IMR-90 (cell line): Measurements from ENCODE around the gene STAT1. TPM values are rescaled to one million over a fixed set of nuclear protein-coding genes. Genes with fewer than 3 reads are reported as not detected.

Experiments
- ATAC-seq: fragments of 200-7000 bp; cut with Tn5 transposase; 2 replicates; pipeline ENCODE4 v1.9.1; 2020; ENCODE audit warnings: low read depth, mild to moderate bottlenecking, moderate library complexity
- BruUV-seq: library from RNA; stranded (reverse); fragments of 400-500 nt; replicated peaks from 2 replicates; lab custom pipeline; 2021; lab: Mats Ljungman, UMichigan
- CTCF ChIA-PET: fragments of 300-600 bp; formaldehyde crosslinking; extraction: SDS; loops from one replicate; lab custom pipeline; 2021; ENCODE audit warnings: antibody characterized with exemption; lab: Yijun Ruan, JAX
- POLR2A ChIA-PET: fragments of 300-600 bp; sonication (Branson Sonifier 250); formaldehyde crosslinking; loops from one replicate; lab custom pipeline; 2022; ENCODE audit warnings: antibody characterized with exemption; ENCODE audit not compliant: unreplicated experiment; lab: Charles Lee
- DNase-seq: peaks from one replicate; pipeline ENCODE4 v3.0.0; 2013
- H2AFZ ChIP-seq: replicated peaks from 2 replicates; pipeline ENCODE3; 2013; ENCODE audit warnings: low read length, mild to moderate bottlenecking; ENCODE audit not compliant: poor library complexity
- H2AK5ac ChIP-seq: 2 replicates; pipeline ENCODE4 v1.6.1; 2013; ENCODE audit warnings: low read depth, low read length, inconsistent platforms
- H2AK9ac ChIP-seq: replicated peaks from 2 replicates; pipeline ENCODE3; 2013; ENCODE audit warnings: mild to moderate bottlenecking, low read depth, low read length, moderate library complexity; ENCODE audit not compliant: poor library complexity
- H2BK120ac ChIP-seq: 2 replicates; pipeline ENCODE4 v1.6.1; 2013; ENCODE audit warnings: low read depth, low read length, inconsistent platforms
- H2BK15ac ChIP-seq: 3 replicates; pipeline ENCODE4 v1.6.1; 2013; ENCODE audit warnings: low read depth, low read length, inconsistent platforms
- H2BK20ac ChIP-seq: 2 replicates; pipeline ENCODE4 v1.6.1; 2013; ENCODE audit warnings: low read depth, mild to moderate bottlenecking, inconsistent platforms, low read length, moderate library complexity
- H2BK5ac ChIP-seq: 2 replicates; pipeline ENCODE4 v1.6.1; 2013; ENCODE audit warnings: mild to moderate bottlenecking, low read depth, low read length, inconsistent platforms; ENCODE audit not compliant: poor library complexity, severe bottlenecking
- H3K14ac ChIP-seq: replicated peaks from 2 replicates; pipeline ENCODE4 v1.6.1; 2013; ENCODE audit warnings: low read depth, low read length, inconsistent platforms
- H3K18ac ChIP-seq: 2 replicates; pipeline ENCODE4 v1.6.1; 2013; ENCODE audit warnings: low read depth, low read length, control low read depth
- H3K23ac ChIP-seq: 2 replicates; pipeline ENCODE4 v1.6.1; 2013; ENCODE audit warnings: low read depth, low read length, inconsistent platforms
- H3K27ac ChIP-seq: 2 replicates; pipeline ENCODE4 v1.5.1; 2013; ENCODE audit warnings: mild to moderate bottlenecking, control low read depth, low read length; ENCODE audit not compliant: insufficient read depth
- H3K27me3 ChIP-seq: 2 replicates; pipeline ENCODE4 v1.6.1; 2013; ENCODE audit warnings: low read length; ENCODE audit not compliant: control insufficient read depth, insufficient read depth
- H3K36me3 ChIP-seq: 2 replicates; pipeline ENCODE4 v1.6.1; 2013; ENCODE audit warnings: low read length, mixed read lengths; ENCODE audit not compliant: control insufficient read depth, insufficient read depth
- H3K4ac ChIP-seq: 2 replicates; pipeline ENCODE4 v1.6.1; 2013; ENCODE audit warnings: low read depth, low read length, inconsistent platforms
- H3K4me1 ChIP-seq: 2 replicates; pipeline ENCODE4 v1.6.1; 2013; ENCODE audit warnings: low read length, mixed read lengths; ENCODE audit not compliant: control insufficient read depth, insufficient read depth
- H3K4me2 ChIP-seq: 2 replicates; pipeline ENCODE4 v1.6.1; 2013; ENCODE audit warnings: low read depth, mild to moderate bottlenecking, control low read depth, low read length, moderate library complexity
- H3K4me3 ChIP-seq: 2 replicates; pipeline ENCODE4 v1.5.1; 2013; ENCODE audit warnings: low read depth, mild to moderate bottlenecking, control low read depth, low read length, moderate library complexity; ENCODE audit not compliant: insufficient read depth
- H3K56ac ChIP-seq: 2 replicates; pipeline ENCODE4 v1.6.1; 2013; ENCODE audit warnings: low read length, inconsistent platforms; ENCODE audit not compliant: insufficient read depth; ENCODE audit errors: extremely low read depth
- H3K79me1 ChIP-seq, 2 experiments: 2 replicates each; pipeline ENCODE4 v1.6.1; 2013; ENCODE audit warnings: low read length in 2 of 2, inconsistent platforms in 1 of 2, low read depth in 1 of 2
- H3K9ac ChIP-seq: 2 replicates; pipeline ENCODE4 v1.6.1; 2013; ENCODE audit warnings: low read depth, low read length, control low read depth
- H3K9me1 ChIP-seq: 2 replicates; pipeline ENCODE4 v1.6.1; 2013; ENCODE audit warnings: low read length, inconsistent platforms; ENCODE audit not compliant: insufficient read depth
- H3K9me3 ChIP-seq: 2 replicates; pipeline ENCODE4 v1.6.1; 2013; ENCODE audit warnings: low read length; ENCODE audit not compliant: control insufficient read depth, insufficient read depth
- H4K20me1 ChIP-seq: 2 replicates; pipeline ENCODE4 v1.6.1; 2013; ENCODE audit warnings: low read length, inconsistent platforms; ENCODE audit not compliant: insufficient read depth
- H4K5ac ChIP-seq: 2 replicates; pipeline ENCODE4 v1.6.1; 2013; ENCODE audit warnings: mild to moderate bottlenecking, low read depth, low read length, control low read depth
- H4K8ac ChIP-seq, 2 experiments: 2 replicates each; pipeline ENCODE4 v1.6.1; 2013; ENCODE audit warnings: low read depth in 2 of 2, low read length in 2 of 2, control low read depth in 1 of 2, inconsistent platforms in 1 of 2
- H4K91ac ChIP-seq: 2 replicates; pipeline ENCODE4 v1.6.1; 2013; ENCODE audit warnings: low read depth, low read length, inconsistent platforms; ENCODE audit not compliant: insufficient read depth
- CHD1 ChIP-seq: IDR thresholded peaks from 2 replicates; pipeline ENCODE4 v1.6.1; 2012; ENCODE audit warnings: low read depth, low read length, improper control_type of control experiment
- WGBS, 2 experiments: methylation state at CpG; one replicate each; pipeline versions ENCODE4 v1.1.5 to v1.1.7; 2013; ENCODE audit warnings: missing lambda C conversion rate in 2 of 2; ENCODE audit not compliant: insufficient read length in 1 of 2; ENCODE audit errors: extremely low coverage in 2 of 2; 5-methylcytosine and 5-hydroxymethylcytosine counted together
- dilution Hi-C: fragments of 300-500 bp; cut with HindIII; formaldehyde crosslinking; loops from one replicate; pipeline ENCODE4 v1.14.3; 2018; ENCODE audit warnings: low sequenced_read_pairs; ENCODE audit not compliant: unreplicated experiment
- in situ Hi-C: fragments of 300-500 bp; cut with MboI; formaldehyde crosslinking; loops from 3 replicates; pipeline ENCODE4 v1.14.3; 2019; ENCODE audit warnings: low sequenced_read_pairs, inconsistent platforms, mixed read lengths
- intact Hi-C: fragments of 100-400 bp; cut with micrococcal nuclease; formaldehyde crosslinking; loops from 2 replicates; pipeline ENCODE4 v1.10.0; 2022
- polyA plus RNA-seq, 3 experiments: library from polyadenylated mRNA; depleted of rRNA; stranded (reverse); fragments of >200 nt; gene quantifications; 2 replicates each; pipeline ENCODE4 v1.2.3, GENCODE V29; 2012; ENCODE audit warnings: low replicate concordance in 1 of 3
- total RNA-seq: library from RNA; depleted of rRNA; stranded (reverse); fragments of >200 nt; gene quantifications from 2 replicates; pipeline ENCODE4 v1.2.3, GENCODE V29; 2012

Gene STAT1
- total and polyA plus RNA-seq, 2 of the 4 experiments (the other 2 are of a cell fraction): 43.2 to 67.9 TPM

DNA sequence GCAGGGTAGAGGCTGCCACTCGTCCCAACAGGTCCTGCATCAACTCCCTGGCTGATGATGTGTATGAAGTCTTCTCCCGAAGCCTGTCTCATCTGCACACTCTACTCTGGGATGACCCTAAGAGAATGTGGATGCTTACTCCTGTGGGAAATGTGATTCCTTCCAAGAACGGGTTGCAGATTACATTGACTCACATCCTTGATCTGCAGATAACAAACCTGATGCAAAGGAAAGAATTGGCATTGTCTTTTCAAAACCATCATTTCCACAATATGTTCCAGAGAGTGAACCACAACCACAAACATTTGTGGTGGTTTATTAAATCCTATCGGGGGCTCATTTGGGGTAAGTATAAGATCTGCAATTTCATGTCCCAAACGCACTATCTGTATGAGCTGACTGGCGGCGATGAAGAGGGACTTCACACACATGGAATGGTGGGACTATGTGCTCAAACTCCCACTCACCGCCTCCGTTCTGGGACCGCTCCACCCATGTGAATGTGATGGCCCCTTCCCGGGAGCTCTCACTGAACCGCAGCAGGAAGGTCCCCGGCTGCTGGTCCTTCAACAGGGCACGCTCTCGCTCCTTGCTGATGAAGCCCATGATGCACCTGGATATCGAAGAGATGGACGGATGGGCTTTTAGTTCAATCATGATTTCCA is 35.5 kb downstream of the STAT1 start:
- Histone ChIP-seq H4K5ac (no peak overlapping the region), H4K91ac (no peak overlapping the region), H3K79me1 (peaks cover 0 to 18% of the 10 kb centered on the region in 2 experiments; a peak in 3 of 4 replicates), H2BK15ac (no peak overlapping the region), H3K4me3 (no peak overlapping the region), H2BK120ac (no peak overlapping the region), H2BK20ac (no peak overlapping the region), H3K4me1 (peaks cover 5% of the 10 kb centered on the region), H2BK5ac (no peak overlapping the region), H4K20me1 (peaks cover 36% of the 10 kb centered on the region), H2AK5ac (no peak overlapping the region; the same call in 1 of the 2 replicates), H2AK9ac (no peak overlapping the region), H3K27me3 (no peaks in the 10 kb centered on the region), H3K23ac (no peak overlapping the region), H3K4ac (no peak overlapping the region), H3K18ac (no peak overlapping the region), H3K56ac (no peak overlapping the region), H3K4me2 (no peak overlapping the region), H3K14ac (no peak overlapping the region), H3K27ac (no peak overlapping the region), H4K8ac (no peak overlapping the region), H2AFZ (no peak overlapping the region), H3K9me3 (no peaks in the 10 kb centered on the region), H3K9ac (no peak overlapping the region), H3K36me3 (peaks cover 53% of the 10 kb centered on the region), H3K9me1 (peaks cover 15% of the 10 kb centered on the region)
- in situ Hi-C loops (no loop called here), intact Hi-C loops (no loop called here), dilution Hi-C loops (no loop called here)
- ChIA-PET CTCF (no interaction called here), POLR2A (no interaction called here)
- no peak for TF ChIP-seq CHD1
- ATAC-seq: no peak
- no TSS peak for BruUV-seq
- DNase-seq: peak; percentile 85
- 100% methylated on average over 4 of the region's 17 CpGs; no CpG with 5 or more reads in 1 of the 2 experiments for WGBS, 2 experiments
